ENCODE data around the gene NLGN1.

GRCh38 chr3:174275336-174275735 is 877.8 kb downstream of the NLGN1 start:
- TF ChIP-seq CTCF (IDR thresholded peaks at IDR 0.05): no peak
- no peak for TF ChIP-seq POLR2A (IDR thresholded peaks at IDR 0.05)
